ENCODE results near the gene PDPK1.

- TF ChIP-seq POLR2A (IDR thresholded peaks at IDR 0.05; ENCODE audit: extremely low read depth, insufficient read length) (no peak), CTCF (IDR thresholded peaks at IDR 0.05; ENCODE audit: low read depth, low read length) (no peak), MYC (IDR thresholded peaks at IDR 0.05; ENCODE audit: low read depth, low read length) (no peak)
Observed at GRCh38 chr16:2498531-2499253, 39.1 kb upstream of the PDPK1 start.

Measured in NB4 (cell line).